K562 treated with DMSO at 1 percent for 24 hours (cell line): Measurements from ENCODE around the gene SLC22A9. TPM values are rescaled to one million over a fixed set of nuclear protein-coding genes. Genes with fewer than 3 reads are reported as not detected.

Experiments
- total RNA-seq: library from RNA; unstranded; fragments of 300-600 nt; gene quantifications from 2 replicates; pipeline ENCODE4 v1.2.3, GENCODE V29; 2022; ENCODE audit warnings: low read depth; ENCODE audit not compliant: insufficient read depth

The SLC22A9 gene
- total RNA-seq = not detected in 2 replicates

GRCh38 chr11:63369165-63369970 is at the start of gene SLC22A9:
Gene SLC22A9, plus strand, starts transcription at chr11:63369785. Its CDS starts 272 bp downstream, at chr11:63370057.

Other genes starting within 250 kb of the SLC22A9 start
- not detected in 2 replicates for gene SLC22A24, start 225.6 kb upstream of the SLC22A9 start, total RNA-seq
- not detected in 2 replicates for gene SLC22A25, start 126.2 kb upstream of the SLC22A9 start, total RNA-seq
- not detected in 2 replicates for gene PLAAT5, start 121.4 kb downstream of the SLC22A9 start, total RNA-seq
- 5.1 and 6.2 TPM in 2 replicates for gene LGALS12, start 136.3 kb downstream of the SLC22A9 start, total RNA-seq
- 26.4 and 32.2 TPM in 2 replicates for gene PLAAT4, start 167.0 kb downstream of the SLC22A9 start, total RNA-seq
- not detected in 2 replicates for gene PLAAT2, start 193.6 kb downstream of the SLC22A9 start, total RNA-seq
- 14.5 and 14.8 TPM in 2 replicates for gene PLAAT3, start 244.6 kb downstream of the SLC22A9 start, total RNA-seq